GM10847 (cell line): ENCODE data around the gene IGSF9.

Experiments
- POLR2A ChIP-seq: IDR thresholded peaks from 2 replicates; pipeline ENCODE4 v1.6.1; 2011; ENCODE audit not compliant: insufficient read length; ENCODE audit errors: extremely low read depth

Gene IGSF9

DNA sequence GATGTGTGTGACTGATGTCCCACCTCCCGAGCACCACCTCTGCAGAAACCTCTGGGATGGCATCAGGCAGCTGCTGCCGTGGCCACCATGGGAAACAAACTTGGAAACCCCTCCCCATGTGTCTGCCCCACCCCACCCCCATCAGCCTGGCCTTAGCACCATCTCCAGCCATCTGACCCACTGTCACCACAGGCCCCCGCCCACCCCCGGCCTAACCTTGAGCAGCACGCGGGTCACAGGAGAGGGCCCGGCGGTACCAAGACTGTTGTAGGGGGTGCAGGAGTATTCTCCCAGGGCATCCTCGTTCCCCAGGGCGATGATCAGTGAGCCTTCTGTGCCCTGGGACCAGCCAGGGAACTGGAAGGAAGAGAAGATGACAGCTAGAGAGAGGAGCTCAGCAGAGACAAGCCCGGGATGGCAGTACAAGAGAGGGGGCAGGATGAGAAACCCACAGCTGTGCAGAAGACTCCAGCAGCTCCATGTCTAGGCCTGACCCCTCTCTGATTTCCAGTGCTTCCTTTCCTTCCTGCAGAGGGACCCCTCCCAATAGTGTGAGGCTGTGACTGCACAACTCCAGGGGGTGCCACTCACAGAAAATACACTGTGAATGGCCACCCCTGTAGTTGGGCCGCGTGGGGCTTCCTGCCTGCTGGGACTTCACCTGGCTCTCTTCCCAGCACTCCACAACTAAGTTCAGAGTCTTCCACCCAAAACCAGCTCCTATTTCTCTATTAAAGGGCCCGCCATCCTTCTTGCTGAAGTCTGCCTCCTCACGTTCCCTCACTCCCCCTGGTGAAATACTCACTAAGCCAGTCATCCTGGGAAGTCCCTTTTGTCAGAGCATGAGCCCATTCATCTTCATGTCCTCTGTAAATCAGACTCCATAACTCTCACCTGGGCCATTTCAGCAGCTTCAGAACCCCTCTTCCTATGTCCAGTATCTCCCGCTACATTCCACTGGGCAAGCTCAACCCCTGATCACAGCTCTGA is 12.8 kb downstream of the IGSF9 start:
- no peak for TF ChIP-seq POLR2A

DNA sequence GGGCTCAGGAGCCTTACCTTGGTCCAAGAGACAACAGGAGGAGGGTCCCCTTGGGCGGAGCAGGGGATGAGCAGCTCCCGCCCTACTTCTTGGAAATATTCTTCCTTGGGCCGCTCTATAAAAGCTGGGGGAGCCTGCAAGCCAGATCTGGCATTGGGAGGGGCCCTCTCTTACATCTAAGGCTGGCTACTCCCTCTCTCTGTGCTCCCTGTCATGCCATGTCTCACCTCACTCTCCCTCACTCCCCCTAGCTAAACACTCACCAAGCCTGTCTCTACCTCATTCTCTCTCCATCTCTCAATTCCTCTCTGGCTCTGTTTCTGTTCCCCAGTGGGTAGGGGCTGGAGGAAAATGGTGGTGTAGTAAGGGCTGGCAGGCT is 13.6 kb downstream of the IGSF9 start:
- TF ChIP-seq POLR2A, result no peak

DNA sequence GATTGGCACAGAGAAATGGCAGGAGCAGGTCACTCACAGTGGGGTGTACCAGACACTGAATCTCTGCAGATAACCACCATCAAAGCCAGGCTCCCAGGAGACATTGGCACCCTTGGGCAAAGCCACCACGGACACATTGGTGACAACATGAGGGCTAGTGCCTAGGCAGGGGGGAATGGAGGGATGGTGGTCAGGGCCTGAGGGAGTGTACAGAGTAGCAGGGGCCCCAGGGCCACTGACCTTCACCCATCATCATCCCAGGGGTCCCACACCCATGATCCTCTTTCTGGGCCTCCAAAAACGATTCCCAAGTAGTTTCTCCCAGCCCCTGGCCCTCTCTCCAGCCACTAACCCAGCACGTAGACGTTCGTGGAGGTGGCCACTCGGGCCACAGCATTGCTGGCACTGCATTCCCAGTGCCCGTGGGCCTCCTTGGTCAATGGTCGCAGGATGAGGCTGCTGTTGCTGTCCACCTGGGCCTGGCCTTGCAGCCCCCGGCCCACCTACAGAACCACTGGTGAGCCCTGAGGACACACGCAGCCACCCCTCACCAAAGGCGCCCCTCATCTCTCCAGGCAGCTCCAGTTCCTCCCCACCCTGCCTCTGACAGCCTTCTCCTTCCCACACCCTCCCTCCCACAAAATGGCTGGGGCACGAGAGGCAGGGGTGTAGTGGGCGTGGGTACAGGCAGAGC is 14.2 kb downstream of the IGSF9 start:
- TF ChIP-seq POLR2A, result no peak

DNA sequence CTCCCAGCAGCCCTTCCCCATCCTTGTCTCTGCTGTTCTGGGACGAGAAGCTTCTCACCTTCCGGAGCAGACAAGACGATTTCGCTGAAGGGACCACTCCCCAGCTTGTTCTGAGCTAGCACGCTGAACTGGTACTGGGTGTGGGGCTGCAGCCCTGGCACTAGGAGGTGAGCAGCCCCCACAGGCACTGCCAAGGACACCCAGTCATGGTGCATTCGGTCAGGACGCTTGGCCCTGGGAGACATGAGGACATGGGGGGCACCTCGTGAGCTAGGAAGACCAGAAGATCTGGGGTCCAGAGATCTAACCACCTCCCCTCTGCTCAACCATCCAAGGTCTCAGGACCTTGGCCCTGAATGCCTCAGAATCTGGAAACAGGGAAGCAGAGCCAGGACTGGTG is 14.8 kb downstream of the IGSF9 start:
- TF ChIP-seq POLR2A, result no peak

DNA sequence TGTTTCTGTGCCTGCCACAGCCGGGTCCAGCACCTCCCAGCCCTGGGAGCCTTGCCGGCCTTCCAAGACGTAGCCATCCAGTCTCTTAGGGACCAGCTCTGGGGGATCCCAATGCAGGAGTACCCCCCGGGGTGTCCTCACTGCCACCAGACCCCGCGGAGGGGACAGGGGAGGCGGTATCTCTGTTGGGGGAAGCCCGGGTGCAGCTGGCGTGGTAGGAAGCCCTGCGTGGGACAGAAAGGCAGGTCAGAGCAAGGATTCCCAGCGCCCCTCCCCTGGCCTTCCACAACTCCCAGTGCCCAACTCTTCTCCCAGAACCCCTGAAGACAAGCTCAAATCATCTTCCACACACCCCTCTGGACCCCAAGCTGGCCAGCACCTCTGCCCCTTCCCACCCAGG is 15.2 kb downstream of the IGSF9 start:
- no peak for TF ChIP-seq POLR2A

DNA sequence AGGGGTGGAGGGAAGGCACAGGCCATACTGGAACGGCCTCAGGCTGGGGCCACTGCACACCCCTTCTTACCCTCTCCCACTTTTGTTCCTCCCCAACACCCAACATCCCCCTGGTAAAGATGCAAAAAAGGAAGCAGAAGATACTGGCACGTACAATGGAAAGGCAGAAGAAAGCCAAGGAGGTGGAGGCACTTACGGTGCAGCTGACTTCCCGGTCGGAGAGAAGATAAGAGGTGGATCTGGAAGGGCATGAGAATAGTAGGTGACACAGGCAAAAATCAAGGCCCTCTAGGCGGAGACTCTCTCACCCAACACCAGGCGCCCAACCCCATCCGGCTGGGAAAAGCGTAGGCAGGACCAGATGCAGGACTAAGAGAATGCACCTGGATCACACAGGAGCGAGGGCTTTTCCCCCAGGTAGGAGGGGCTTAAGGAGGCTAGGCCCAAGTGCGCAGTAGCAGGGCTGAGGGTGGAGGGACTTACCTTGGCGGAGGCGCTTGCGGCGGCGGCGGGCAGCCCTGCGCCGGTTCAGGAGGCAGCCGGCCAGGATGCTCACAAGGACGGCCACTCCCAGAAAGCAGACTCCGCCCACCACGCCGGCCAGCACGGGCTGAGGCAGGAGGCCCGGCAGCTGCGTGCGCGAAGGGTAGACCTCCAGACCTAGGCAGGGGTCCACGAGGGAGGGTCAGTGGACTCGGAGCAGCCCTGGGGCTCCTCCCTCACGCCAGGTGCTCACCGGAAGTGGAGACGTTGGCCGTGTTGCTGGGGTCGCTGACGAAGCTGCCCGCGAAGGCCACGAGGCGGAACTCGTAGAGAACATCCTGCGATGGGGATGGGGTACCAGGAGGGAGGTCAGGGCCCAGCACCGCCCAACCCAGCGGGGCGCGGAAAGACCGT is 16.0 kb downstream of the IGSF9 start:
- TF ChIP-seq POLR2A, result no peak

DNA sequence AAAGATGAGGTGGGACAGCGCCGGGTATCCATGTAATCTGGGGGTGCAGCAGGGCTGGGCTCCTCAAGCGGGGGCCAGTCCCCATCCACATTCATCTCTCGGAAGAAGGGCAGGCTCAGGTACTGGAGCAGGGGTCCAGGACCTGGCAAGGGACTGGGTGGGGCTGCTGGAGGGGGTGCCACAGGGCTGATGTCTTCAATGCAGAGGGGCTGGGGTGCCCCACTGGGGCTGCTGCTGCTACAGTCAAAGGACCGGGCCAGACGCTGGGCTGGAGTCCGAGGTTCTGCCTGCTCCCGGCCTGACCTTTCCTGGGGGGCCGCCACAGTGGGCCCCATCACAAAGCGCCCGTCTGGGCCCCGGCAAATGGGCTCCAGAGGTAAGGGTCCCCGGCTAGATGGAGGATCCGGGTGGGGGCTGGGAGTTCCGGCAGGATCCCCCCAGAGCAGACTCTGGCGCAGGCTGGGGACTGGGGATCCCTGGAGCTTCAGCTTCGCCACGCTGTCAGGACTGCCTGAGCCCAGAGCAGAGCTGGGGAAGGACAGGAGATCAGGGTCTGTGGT is 16.8 kb downstream of the IGSF9 start:
- no peak for TF ChIP-seq POLR2A

DNA sequence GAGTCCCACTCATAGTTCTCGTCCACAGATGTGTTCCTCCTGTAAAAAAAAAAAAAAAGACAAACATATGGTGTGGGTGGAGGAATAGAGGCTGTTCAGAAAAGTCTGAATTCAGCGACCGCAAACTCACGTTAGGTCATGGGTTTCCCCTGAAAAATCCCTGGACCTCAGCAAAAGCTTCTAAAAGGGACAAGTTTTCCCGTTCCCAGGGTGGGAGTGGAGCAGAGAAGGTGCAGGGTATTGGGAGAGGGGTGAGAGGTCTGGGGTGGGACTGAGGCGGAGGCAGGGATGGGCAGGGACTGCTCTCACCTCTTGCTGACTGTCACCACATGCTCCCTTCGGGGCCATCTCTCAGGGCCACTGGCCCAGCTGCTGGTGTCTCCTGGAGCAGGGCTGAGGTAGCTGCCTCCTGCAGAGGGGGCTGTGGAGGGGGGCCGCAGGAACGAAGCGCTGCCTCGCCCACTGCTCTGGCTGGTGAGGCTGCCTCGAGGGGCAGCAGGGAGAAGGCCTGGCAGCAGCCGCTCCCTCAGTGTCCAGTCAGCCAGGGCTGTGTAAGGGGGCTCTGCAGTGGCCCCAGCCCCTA is 17.5 kb downstream of the IGSF9 start:
- TF ChIP-seq POLR2A, result no peak

DNA sequence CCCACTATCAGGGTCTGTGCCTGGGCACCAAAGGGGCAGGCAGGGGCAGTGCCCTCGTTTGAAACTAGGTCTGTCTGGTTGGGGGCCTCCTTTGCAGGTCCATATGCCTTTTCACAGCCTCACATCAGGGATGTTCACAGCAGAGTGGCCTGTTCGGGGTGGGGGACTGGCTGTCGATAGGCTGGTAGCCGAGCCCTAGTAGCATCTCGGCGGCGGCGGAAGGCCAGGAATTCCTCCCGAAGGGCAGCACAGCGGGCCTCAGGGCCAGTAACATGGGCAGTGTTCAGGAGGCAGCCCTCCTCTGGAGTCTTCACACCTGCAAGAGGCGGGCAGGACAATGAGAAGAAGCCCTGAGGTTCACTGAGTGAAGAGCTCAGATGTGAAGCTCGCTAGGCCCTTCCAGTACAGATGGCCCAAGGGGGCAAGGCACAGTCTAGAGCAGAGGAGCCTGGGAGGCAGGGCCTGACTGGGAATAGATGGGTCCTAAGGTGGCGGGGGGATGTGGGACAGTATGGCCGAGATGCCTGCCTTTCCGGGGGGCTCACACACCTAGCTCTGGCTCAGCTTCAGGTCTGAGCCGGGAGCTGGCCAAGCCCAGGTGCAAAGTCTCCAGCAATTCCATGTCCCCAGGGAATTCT is 18.1 kb downstream of the IGSF9 start:
- no peak for TF ChIP-seq POLR2A

DNA sequence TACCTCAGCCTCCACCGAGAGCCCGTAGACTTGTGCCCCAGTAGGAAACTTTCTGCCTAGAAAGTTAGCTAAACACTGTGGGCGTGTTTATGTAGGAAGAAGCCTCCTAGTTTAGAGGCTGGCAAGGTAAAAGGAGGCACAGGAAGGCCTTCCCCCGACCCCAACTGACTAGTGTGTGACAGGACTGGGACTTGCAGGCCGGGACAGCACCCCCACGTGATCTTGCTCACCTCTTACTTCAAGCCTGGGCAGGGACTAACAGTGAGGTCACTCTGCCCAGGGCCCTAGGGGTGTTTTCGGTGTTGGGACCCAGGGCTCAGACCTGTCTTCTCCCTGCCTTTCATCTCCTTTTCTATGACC is 19.7 kb downstream of the IGSF9 start:
- no peak for TF ChIP-seq POLR2A

DNA sequence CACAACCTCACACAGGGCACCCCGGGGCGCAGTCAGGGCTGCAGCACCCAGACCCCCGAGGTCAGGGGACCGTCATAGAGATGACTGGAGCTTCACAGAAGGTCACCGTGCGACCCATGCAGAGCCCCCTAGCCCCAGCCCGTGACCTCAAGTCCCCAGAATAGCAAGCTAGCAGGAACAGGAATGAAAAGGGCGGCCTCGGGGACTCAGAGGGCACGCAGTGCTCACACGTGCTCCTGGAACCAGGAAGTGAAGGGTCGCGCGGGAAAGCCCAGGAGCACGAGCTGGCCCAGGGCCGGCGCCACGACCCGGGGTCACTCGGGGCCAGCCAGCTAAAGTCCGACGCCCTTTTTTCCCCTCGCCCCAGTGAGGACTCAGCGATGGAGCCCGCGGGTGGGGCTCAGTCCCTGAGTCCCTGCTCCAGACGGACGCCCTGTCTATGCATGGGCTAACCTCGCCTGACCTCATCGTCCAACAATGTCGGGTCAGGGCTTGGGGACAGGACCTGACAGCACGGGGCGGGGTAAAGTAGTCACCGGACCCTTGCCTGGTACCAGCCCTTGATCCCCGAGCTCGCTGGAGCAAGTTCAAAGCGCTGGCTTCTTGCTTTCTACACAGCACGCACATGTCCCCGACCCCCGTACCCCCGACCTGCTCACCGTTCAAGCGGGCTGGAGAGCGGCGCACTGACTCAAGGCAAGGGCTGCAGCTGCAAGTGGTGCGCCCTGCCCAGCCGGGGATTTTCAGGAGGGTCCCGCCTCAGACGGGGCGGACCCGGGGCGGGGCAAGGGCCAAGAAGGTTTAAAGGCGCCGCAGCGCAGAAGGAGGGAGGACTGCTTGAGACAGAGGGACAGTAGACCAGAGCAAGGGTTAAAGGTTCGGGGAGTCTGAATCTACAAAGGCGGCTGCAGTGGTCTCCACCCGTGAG is 20.4 kb downstream of the IGSF9 start, which contains the start of gene TAGLN2:
Gene TAGLN2 (minus strand): TSS at position 717 of the 928 bp plus-strand sequence. CDS start 4,998 bp downstream, outside the sequence.
- TF ChIP-seq POLR2A, result peak; percentile 98

DNA sequence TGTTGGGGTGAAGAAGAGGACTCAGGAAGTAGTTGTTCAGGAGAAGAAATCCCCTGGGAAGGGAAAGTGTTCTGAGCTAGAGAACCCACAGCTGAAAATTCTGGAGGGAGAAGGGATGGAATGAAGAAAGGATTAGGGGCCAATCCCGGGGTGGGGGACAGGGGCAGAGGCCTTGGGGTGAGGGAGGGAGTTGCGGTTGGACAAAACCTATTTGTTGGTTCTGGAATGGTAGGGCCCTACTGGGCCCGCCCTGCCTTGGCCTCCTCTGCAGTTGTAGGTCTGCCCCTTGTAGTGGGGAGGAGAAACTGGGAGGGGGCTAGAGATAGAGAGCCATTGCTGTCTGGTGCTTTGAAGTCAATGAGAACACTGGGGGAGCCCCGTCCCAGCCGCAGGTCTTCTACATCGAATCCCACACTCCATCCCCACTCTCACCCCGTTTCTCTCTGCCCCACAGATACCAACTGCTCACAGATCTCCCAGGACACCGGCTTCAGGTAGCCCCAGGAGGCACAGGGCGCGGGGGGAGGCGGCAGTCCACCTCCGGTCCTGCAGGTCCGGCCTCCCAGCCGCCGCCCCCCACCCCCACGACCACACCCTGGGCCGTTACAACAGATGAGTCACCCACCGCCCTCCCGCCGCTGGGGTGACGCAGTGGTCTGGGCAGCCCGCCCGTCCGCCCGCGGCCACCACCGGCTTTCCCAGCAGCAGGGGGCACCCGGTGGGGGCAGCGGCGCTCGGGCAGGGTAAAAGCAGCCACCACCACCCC is 21.2 kb downstream of the IGSF9 start:
- TF ChIP-seq POLR2A, result no peak
